HG02571 (cell line): ENCODE measurements around the gene FRAS1.
"Not testable (repeated sequence)": the region's sequence is repeated elsewhere in the genome, so short reads cannot be mapped to it uniquely, and the experiment has no call there.

ENCODE experiments used
- ATAC-seq: cut with Tn5 transposase; IDR thresholded peaks from one replicate; pipeline ENCODE4 v1.9.1; 2021; ENCODE audit warnings: mild to moderate bottlenecking, moderate library complexity; ENCODE audit not compliant: unreplicated experiment

FRAS1 gene

GRCh38 chr4:78313754-78314120, 256.6 kb downstream of the FRAS1 start:
- no peak for ATAC-seq

DNA sequence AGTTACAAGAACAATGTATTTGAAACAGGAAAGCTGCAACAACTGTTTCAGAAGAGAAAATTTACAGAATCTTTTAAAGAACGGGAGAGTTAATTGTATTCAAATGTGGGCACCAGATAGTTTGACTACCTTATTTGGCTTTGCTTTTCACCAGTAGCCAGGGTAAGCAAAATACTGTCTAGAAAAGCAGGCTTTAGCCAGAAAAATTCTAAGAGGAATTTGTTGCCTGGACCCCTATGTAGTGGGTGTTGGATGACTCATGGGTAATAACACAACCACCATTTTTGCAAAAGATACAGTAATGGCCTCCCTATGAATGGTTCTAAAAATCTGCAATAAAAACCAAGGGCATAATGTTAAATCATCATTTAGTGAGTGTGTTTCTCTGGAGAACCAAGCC, 261.0 kb downstream of the FRAS1 start:
- ATAC-seq = no peak

- no peak for ATAC-seq
Measured at GRCh38 chr4:78320349-78320935, 263.3 kb downstream of the FRAS1 start.

DNA sequence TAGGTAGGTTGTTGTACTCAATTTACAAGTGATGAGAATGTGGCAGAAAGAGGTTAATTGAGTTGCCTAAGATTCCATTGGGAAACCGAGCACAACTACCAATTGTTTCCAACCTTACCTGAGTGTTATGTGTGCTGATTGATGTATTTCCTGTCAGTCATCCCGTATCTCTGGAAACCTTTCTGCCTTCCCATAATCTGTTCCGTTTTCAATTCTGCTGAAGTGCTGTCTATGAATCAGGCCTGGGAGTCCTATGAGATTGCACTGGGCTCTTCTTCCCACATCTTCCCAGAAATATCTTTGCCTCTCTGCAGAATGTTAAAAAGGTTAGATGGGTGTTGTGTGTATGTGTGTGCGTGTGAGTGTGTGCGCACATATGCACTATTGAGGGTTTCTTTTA, 264.9 kb downstream of the FRAS1 start:
- no peak for ATAC-seq

DNA sequence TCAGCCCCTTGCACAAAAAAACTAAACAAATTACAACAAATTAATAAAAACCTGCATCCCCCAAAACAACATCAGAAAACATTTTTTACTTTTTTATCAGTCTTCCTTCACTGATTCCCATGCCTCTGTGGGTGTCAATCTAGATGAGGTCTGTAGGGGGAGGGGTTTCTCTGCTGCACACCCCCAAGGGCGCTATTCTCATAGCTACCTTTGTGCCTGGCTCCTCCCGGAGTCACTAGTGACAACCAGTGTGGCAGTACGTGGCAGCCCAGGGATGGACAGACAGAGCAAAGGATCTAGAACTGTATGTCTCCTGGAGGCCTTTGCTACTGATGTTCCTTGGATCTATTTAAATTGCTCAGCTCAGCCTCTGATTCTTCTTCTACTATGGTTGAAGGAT, 266.3 kb downstream of the FRAS1 start:
- no peak for ATAC-seq

GRCh38 chr4:78324625-78325024, 267.5 kb downstream of the FRAS1 start:
- ATAC-seq = no peak

DNA sequence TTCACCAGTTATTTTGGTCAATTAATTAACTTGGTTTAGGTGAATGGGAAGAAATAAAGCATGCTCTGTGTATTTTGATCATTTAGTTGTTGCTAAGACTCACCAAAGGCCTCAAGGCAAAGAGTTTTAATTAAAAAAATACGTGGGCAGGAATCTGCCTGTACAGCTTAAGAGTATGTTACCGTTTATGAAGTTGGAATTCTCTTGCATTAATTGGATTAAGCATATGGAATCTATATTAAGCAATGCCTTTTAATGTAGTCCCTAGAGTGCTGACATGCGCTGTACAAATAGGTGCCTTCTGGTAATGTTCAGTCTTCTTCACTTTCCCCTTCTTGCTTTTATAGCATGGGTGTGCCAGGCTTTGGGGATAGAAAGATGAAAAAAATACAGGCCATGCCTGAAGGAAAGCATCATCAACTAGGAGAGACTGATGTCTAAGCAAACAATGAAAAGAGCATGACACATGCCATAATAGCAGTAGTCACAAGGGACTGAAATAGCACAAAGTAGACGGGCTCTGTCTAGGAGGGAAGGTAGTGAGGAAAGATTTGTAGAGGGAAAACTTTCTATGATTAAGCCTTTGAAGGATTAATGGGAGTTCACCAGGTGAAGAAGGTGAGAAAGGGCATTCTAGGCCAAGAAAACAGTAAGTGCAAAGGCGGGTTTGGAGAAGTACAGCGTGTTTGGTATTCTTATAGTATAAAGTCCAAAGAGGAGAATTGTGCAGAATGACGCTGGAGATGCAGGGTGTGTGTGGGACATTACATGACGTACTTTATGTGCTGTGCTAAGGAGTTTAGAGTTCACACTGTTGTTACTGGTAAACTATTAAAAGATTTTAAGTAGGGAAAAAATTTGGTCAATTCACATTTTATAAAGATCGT, 268.4 kb downstream of the FRAS1 start:
- no peak for ATAC-seq

- not testable (repeated sequence) for ATAC-seq
Measured at GRCh38 chr4:78328591-78328990, 271.5 kb downstream of the FRAS1 start.

- ATAC-seq = no peak
Measured at GRCh38 chr4:78331186-78331585, 274.1 kb downstream of the FRAS1 start.

- no peak for ATAC-seq
Measured at GRCh38 chr4:78331965-78332364, 274.8 kb downstream of the FRAS1 start.

GRCh38 chr4:78332976-78333375, 275.9 kb downstream of the FRAS1 start:
- no peak for ATAC-seq

GRCh38 chr4:78336093-78336943, 279.2 kb downstream of the FRAS1 start:
- no peak for ATAC-seq

- ATAC-seq = no peak
Measured at GRCh38 chr4:78337244-78338020, 280.3 kb downstream of the FRAS1 start.

- no peak for ATAC-seq
Measured at GRCh38 chr4:78342125-78342524, 285.0 kb downstream of the FRAS1 start.

GRCh38 chr4:78343682-78344081, 286.6 kb downstream of the FRAS1 start:
- no peak for ATAC-seq

- ATAC-seq = no peak
Measured at GRCh38 chr4:78345237-78345636, 288.1 kb downstream of the FRAS1 start.

GRCh38 chr4:78346222-78346621, 289.1 kb downstream of the FRAS1 start:
- ATAC-seq = no peak

DNA sequence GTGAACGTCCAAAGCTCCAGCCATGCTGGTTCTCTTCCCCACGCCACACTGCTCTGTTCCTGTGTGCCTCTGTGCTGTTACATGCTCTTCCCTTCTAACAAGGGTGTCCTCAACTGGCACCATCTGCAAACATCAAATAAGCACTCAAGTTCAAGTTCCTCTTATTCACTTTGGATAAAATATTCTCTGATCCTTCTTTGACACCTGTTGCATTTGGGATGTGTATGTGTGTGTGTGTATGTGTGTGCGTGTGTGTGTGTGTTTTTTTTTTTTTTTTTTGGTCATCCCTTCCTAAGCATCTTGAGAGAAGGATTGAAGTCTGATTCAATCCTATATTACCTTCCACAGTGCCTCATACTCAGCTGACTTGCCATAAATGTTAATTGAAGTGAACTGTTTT, 290.4 kb downstream of the FRAS1 start:
- ATAC-seq = no peak

GRCh38 chr4:78353921-78354320, 296.8 kb downstream of the FRAS1 start:
- no peak for ATAC-seq

DNA sequence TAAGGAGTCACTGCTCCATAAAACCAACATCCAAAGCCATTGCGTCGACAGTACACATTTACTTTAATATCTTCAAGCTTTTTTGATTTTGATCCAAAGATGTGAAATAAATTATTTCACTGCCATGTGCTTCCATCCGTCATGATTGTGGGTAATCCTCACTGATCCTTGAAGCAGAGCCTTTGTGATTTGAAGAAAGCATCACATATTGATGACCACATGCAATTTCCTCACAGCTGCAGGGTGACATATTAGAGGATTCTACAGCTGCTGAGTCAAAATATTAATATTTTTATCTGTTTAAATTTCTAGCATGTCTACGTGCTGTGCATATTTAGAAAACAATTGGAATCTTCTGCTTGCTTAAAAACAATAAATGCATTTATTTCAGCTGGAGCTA, 297.7 kb downstream of the FRAS1 start:
- no peak for ATAC-seq

DNA sequence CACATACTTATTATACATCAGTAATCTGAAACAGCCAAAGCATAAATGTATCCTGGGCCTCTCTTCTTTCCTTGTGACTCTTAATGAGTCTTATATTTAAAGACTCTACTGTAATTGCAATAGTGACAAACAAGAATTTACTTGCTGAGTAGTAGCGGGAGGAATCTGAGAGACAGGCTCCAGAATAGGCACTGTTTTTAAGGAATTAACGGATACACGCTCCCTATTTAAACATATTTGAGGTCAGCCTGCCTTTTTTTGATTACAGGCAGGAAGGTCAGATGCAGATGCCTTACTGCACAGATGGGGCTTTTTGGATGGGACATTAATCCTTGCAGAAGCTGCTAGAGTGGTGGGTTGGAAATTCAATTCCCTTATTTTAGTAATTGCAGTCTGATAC, 298.2 kb downstream of the FRAS1 start:
- ATAC-seq = no peak
